Common myeloid progenitor, CD34-positive (primary cell): ENCODE results near the gene EMID1.

Source experiments
- CTCF ChIA-PET: fragments of 350-600 bp; sonication (Branson Sonifier 250); formaldehyde crosslinking; loops from one replicate; lab custom pipeline; 2021; ENCODE audit warnings: antibody characterized with exemption; lab: Charles Lee
- POLR2A ChIA-PET: fragments of 350-600 bp; sonication (Branson Sonifier 250); formaldehyde crosslinking; loops from one replicate; lab custom pipeline; 2021; ENCODE audit warnings: antibody characterized with exemption; lab: Charles Lee
- DNase-seq, 3 donors: peaks; one replicate each; pipeline versions ENCODE4 v3.0.0 to v3.0.0-alpha.2; 2013
- H3K27ac ChIP-seq, 2 experiments: 1 replicate in 1 of 2; 2 replicates in 1 of 2; pipeline ENCODE4 v1.7.0; 2013; ENCODE audit warnings: inconsistent platforms in 2 of 2, low read length in 2 of 2, mild to moderate bottlenecking in 2 of 2, low read depth in 1 of 2, moderate library complexity in 1 of 2; ENCODE audit not compliant: severe bottlenecking in 2 of 2, insufficient read depth in 1 of 2, poor library complexity in 1 of 2
- H3K27me3 ChIP-seq, 5 experiments: replicated peaks in 2 of 5; 1 replicate in 3 of 5; 2 replicates in 2 of 5; pipeline versions ENCODE4 v1.6.1 to v1.7.0; 2013; ENCODE audit warnings: low read length in 4 of 5, mild to moderate bottlenecking in 2 of 5, moderate library complexity in 2 of 5, inconsistent platforms in 1 of 5; ENCODE audit not compliant: insufficient read depth in 5 of 5, control insufficient read depth in 4 of 5
- H3K36me3 ChIP-seq, 4 experiments: 1 replicate in 2 of 4; 2 replicates in 2 of 4; pipeline versions ENCODE4 v1.6.1 to v1.7.0; 2013; ENCODE audit warnings: low read length in 3 of 4, control low read depth in 1 of 4, mild to moderate bottlenecking in 1 of 4; ENCODE audit not compliant: control insufficient read depth in 4 of 4, insufficient read depth in 4 of 4
- H3K4me1 ChIP-seq, 4 experiments: 1 replicate in 3 of 4; 2 replicates in 1 of 4; pipeline versions ENCODE4 v1.6.1 to v1.7.1; 2013; ENCODE audit warnings: low read length in 3 of 4, mild to moderate bottlenecking in 3 of 4, control low read depth in 1 of 4, inconsistent platforms in 1 of 4, moderate library complexity in 1 of 4; ENCODE audit not compliant: control insufficient read depth in 4 of 4, insufficient read depth in 4 of 4; ENCODE audit errors: control extremely low read depth in 1 of 4
- H3K4me3 ChIP-seq, 7 experiments: 1 replicate in 4 of 7; 2 replicates in 3 of 7; pipeline versions ENCODE4 v1.5.1 to v1.7.0; 2013; ENCODE audit warnings: mild to moderate bottlenecking in 7 of 7, low read length in 6 of 7, moderate library complexity in 6 of 7, inconsistent platforms in 2 of 7, low read depth in 2 of 7, control low read depth in 1 of 7; ENCODE audit not compliant: insufficient read depth in 4 of 7, control insufficient read depth in 1 of 7; ENCODE audit errors: extremely low read depth in 1 of 7
- H3K9me3 ChIP-seq, 5 experiments: 1 replicate in 4 of 5; 2 replicates in 1 of 5; pipeline versions ENCODE4 v1.6.1 to v1.7.1; 2013; ENCODE audit warnings: low read length in 4 of 5, mild to moderate bottlenecking in 2 of 5, inconsistent platforms in 1 of 5, low read depth in 1 of 5, moderate library complexity in 1 of 5; ENCODE audit not compliant: control insufficient read depth in 4 of 5, insufficient read depth in 2 of 5; ENCODE audit errors: control extremely low read depth in 1 of 5
- WGBS: methylation state at CpG from one replicate; pipeline ENCODE4 v1.1.5; 2013; ENCODE audit not compliant: insufficient coverage; 5-methylcytosine and 5-hydroxymethylcytosine counted together

EMID1 gene

DNA sequence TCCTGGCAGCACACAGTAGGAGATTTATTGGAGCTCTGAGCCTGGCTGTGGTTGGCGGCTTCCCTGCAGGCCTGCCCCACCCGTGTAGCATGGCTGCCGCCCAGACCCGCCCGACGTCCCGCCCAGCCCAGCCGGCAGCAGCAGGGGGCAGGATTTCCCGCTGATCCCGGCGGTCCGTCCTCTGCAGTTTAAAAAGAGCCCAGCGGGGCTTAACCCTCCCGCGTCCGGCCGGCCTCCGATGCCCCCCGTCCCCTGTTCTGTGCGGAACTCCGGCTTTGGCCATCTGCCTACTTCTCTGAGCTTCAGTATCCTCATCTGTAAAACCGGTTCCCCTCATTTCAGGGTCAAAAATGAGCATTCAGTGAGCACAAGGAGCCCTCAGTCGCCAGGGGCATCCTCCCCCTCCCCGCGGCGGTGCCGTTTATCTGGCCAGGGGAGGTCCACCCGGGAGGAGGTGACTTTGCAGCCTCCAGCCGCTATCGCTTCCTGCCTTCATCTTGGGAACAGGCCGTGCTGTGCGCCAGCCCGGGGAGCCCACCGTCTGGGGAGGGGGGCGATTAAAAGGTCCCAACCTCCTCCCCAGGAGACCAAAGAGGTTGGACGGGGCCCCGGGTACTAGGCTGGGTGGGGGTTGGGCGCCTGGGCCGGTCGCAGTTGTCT, 100.6 kb downstream of the EMID1 start, which contains the start of gene GAS2L1:
Gene GAS2L1, plus strand, starts transcription at position 476 of the 660 bp plus-strand sequence. CDS start 1,456 bp downstream, outside the sequence.
- POLR2A ChIA-PET: interaction anchor here (0.6 to 1.4 kb wide), 2 partner anchors 9 to 21 kb away, joined by 3 read pairs; partner anchors contain the start of gene RASL10A
- WGBS: 0% methylated on average over 27 of the region's 40 CpGs

DNA sequence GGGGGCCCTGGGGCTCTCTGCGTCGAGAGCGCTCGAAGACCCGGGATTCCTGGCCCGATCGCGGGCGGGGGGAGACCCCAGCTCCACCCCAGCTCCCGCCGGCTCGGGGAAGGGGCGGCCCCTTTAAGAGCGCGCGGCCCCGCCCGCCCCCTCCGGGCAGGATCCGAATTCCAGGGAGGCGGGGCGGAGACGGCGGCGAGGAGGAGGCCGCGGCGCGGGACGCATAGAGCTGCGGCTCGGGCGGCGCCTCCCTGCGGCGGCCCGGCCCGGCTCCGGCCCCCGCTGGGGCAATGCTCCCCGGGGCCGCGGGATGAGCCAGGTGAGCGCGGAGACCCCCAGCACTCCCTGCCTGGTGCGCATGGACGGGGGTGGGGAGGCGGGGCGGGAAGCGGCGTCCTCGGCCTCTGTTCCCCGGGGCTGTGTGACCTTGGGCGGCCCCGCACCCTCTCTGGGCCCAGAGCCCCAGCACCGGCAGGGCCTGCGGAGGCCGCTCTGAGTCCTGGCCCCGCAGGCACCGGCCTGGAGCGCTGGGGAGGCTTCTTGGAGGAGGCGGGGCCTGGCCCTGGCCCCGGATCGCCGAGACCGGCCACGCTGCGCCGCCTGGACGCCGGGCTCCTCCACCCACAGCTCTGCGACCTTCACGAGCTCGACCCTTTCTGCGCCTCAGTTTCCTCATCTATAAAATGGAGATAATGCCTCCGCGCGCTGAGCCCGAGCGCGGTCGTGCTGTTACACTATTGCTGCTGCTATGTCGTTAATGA, 101.3 kb downstream of the EMID1 start:
- Histone ChIP-seq H3K4me1 (peaks cover 0 to 81% (median 69%) of the 10 kb centered on the region in 4 experiments), H3K27ac (peak overlapping the region in 1 of 2 experiments; percentile 43), H3K9me3 (no peaks in the 10 kb centered on the region), H3K4me3 (peak overlapping the region; percentile 43 to 83 (median 67)), H3K36me3 (no peaks in the 10 kb centered on the region), H3K27me3 (peaks cover 0 to 8% (median 0%) of the 10 kb centered on the region in 5 experiments)
- POLR2A ChIA-PET: interaction anchor here (0.6 to 1.4 kb wide), 2 partner anchors 8 to 22 kb away, joined by 3 read pairs; partner anchors contain the start of gene RASL10A
- WGBS: 18% methylated on average over 76 of the region's 83 CpGs
- DNase-seq: peak in 2 of 3 donors; percentile 39 to 62
- CTCF ChIA-PET: interaction anchor here (0.7 to 1.8 kb wide), 6 partner anchors 9 to 53 kb away, joined by 3 to 6 read pairs (median 3); no protein-coding TSS in a partner anchor

More for the DNA sequence above, 100.6 kb downstream of the EMID1 start, which contains the start of gene GAS2L1:
- Histone ChIP-seq H3K36me3 (no peaks in the 10 kb centered on the region), H3K27me3 (peaks cover 0 to under 1% (median 0%) of the 10 kb centered on the region in 5 experiments), H3K4me3 (peak within 1 kb of the TSS; percentile 43 to 83 (median 67)), H3K9me3 (no peaks in the 10 kb centered on the region), H3K27ac (peak within 1 kb of the TSS in 1 of 2 experiments; percentile 43), H3K4me1 (peaks cover 0 to 74% (median 64%) of the 10 kb centered on the region in 4 experiments)
- CTCF ChIA-PET: interaction anchor here (1.0 to 1.8 kb wide), 7 partner anchors 8 to 54 kb away, joined by 3 to 7 read pairs (median 3); no protein-coding TSS in a partner anchor
- peak; percentile 61 to 78 (median 64) for DNase-seq

DNA sequence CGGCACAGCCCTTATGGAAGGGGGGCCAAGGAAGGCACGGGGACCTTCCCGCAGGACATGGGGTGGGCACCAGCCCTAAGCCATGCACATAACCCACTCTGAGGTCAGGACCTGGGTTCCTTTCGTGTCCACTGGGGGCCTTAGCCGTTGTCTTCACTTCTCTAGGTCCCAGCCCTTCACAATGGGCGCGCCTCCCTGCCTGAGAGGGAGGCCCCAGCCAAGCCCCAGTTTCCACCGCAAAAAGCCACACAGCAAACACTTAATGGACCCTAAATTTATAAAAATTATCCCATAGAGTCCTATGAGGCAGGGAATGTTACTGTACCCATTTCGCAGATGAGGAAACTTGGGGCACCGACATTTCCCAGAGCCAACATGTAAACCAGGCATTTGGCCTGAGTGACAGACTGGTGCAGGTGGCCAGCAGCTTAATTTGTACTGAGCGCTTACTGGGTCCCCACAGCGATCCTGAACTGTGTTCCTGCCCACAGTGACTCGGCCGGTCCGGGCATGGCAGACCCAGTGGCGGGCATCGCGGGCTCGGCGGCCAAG, 102.0 kb downstream of the EMID1 start:
- Histone ChIP-seq H3K4me1 (peaks cover 0 to 75% (median 65%) of the 10 kb centered on the region in 4 experiments), H3K27me3 (peaks cover 0 to 15% (median 5%) of the 10 kb centered on the region in 5 experiments), H3K36me3 (no peaks in the 10 kb centered on the region), H3K4me3 (peak overlapping the region in 3 of 7 experiments; percentile 61 to 83 (median 67)), H3K9me3 (no peaks in the 10 kb centered on the region), H3K27ac (no peak overlapping the region)
- DNase-seq: peak in 1 of 3 donors; percentile 17
- WGBS: 86% methylated on average over 13 of the region's 20 CpGs
- ChIA-PET CTCF (interaction anchor here (1.3 kb wide), 1 partner anchor 10 kb away, joined by 3 read pairs; no protein-coding TSS in a partner anchor), POLR2A (no interaction called here)

DNA sequence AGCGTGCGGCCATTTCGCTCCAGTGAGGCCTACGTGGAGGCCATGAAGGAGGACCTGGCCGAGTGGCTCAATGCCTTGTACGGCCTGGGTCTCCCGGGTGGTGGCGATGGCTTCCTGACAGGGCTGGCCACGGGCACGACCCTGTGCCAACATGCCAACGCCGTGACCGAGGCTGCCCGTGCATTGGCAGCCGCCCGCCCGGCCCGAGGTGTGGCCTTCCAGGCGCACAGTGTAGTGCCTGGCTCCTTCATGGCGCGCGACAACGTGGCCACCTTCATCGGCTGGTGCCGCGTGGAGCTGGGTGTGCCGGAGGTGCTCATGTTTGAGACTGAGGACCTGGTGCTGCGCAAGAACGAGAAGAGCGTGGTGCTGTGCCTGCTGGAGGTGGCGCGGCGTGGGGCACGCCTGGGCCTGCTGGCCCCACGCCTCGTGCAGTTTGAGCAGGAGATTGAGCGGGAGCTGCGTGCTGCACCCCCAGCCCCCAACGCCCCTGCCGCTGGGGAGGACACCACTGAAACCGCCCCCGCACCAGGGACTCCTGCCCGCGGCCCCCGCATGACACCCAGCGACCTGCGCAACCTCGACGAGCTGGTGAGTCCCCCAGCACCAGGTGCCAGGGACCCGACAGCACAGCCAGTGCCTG, 102.6 kb downstream of the EMID1 start:
- POLR2A ChIA-PET: no interaction called here
- peak in 1 of 3 donors; percentile 23 for DNase-seq
- H3K27ac ChIP-seq: no peak overlapping the region
- CTCF ChIA-PET: no interaction called here
- peak overlapping the region in 1 of 7 experiments; percentile 5 for H3K4me3 ChIP-seq
- H3K9me3 ChIP-seq: no peaks in the 10 kb centered on the region
- peaks cover 0 to 75% (median 60%) of the 10 kb centered on the region in 4 experiments for H3K4me1 ChIP-seq
- 95% methylated on average over 39 of the region's 50 CpGs for WGBS
- no peaks in the 10 kb centered on the region for H3K36me3 ChIP-seq
- H3K27me3 ChIP-seq: peaks cover 0 to 21% (median 9%) of the 10 kb centered on the region in 5 experiments

DNA sequence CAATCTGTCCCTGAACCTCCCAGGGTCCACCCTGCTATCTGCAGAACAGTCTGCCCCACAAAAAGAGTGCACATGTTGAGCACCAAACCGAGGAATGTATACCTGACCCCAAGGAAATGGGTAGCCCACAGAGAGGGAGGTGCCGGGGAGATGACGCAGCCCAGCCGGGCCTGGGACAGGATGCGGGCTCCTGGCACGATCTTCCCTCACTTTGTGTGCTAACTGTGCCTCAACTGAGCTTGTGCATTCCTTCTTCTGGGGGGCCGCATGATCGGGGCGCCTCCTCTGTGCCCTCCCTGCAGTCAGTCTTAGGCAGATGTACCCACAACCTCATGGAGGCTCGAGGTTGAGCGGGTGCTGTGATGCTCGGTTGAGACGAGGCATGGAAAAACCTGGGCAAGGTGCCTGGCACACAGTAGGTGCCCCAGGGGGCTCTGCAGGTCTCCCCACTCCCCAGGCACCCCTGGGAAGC, 103.1 kb downstream of the EMID1 start:
- Histone ChIP-seq H3K9me3 (no peaks in the 10 kb centered on the region), H3K27me3 (peaks cover 0 to 26% (median 12%) of the 10 kb centered on the region in 5 experiments), H3K4me1 (peaks cover 0 to 77% (median 60%) of the 10 kb centered on the region in 4 experiments), H3K27ac (no peak overlapping the region), H3K36me3 (no peaks in the 10 kb centered on the region), H3K4me3 (no peak overlapping the region)
- peak in 1 of 3 donors; percentile 24 for DNase-seq
- WGBS: 67% methylated on average over 12 of the region's 13 CpGs
- ChIA-PET CTCF (no interaction called here), POLR2A (no interaction called here)
